Stomach (tissue), 9 donors: ENCODE results near the gene NUDT6. TPM values are rescaled to one million over a fixed set of nuclear protein-coding genes. Genes with fewer than 3 reads are reported as not detected.
A peak's percentile ranks its signal among the peaks of the same experiment; 100 is the strongest.
"Not testable (repeated sequence)": the region's sequence is repeated elsewhere in the genome, so short reads cannot be mapped to it uniquely, and the experiment has no call there.

Experiments
- DNase-seq, 2 donors: peaks; one replicate each; pipeline versions ENCODE4 v3.0.0 to v3.0.0-alpha.2; 2013 to 2019
- H3K27ac ChIP-seq, 5 donors: fragments of 200-600 bp in 4 of 5; sonication (generic) in 4 of 5; one replicate each; pipeline ENCODE4 v1.5.1; 2013 to 2019; ENCODE audit warnings: mild to moderate bottlenecking in 1 of 5, moderate library complexity in 1 of 5
- H3K27me3 ChIP-seq, 3 donors: fragments of 200-600 bp; sonication (generic); one replicate each; pipeline ENCODE4 v1.5.1; 2017 to 2019; ENCODE audit warnings: mixed run types in 1 of 3
- H3K36me3 ChIP-seq, 4 donors: fragments of 200-600 bp; sonication (generic); 1 replicate in 3 of 4; 2 replicates in 1 of 4; pipeline ENCODE4 v1.5.1; 2016 to 2019
- H3K4me1 ChIP-seq, 4 donors: fragments of 200-600 bp; sonication (generic); one replicate each; pipeline ENCODE4 v1.5.1; 2016 to 2019
- H3K4me3 ChIP-seq, 4 donors: fragments of 200-600 bp; sonication (generic) in 3 of 4; one replicate each; pipeline ENCODE4 v1.5.1; 2016 to 2019; ENCODE audit warnings: mild to moderate bottlenecking in 1 of 4
- H3K9me3 ChIP-seq, 4 donors: fragments of 200-600 bp; sonication (generic); one replicate each; pipeline ENCODE4 v1.5.1; 2016 to 2019
- CTCF ChIP-seq, 7 experiments: fragments of 450-650 bp in 4 of 7; fragments of 200-600 bp in 3 of 7; sonication (generic) in 3 of 7; IDR thresholded peaks; one replicate each; pipeline ENCODE4 v1.5.1; 2016 to 2019; ENCODE audit warnings: antibody characterized with exemption in 7 of 7, control low read depth in 2 of 7, mild to moderate bottlenecking in 1 of 7
- EP300 ChIP-seq: sonication (generic); formaldehyde crosslinking; IDR thresholded peaks from one replicate; pipeline ENCODE4 v1.6.1; 2017; ENCODE audit warnings: antibody characterized with exemption
- POLR2A ChIP-seq, 4 donors: fragments of 450-650 bp; IDR thresholded peaks; one replicate each; pipeline ENCODE4 v1.6.1; 2016; ENCODE audit warnings: antibody characterized with exemption in 4 of 4, control low read depth in 2 of 4, mild to moderate bottlenecking in 1 of 4, moderate library complexity in 1 of 4
- POLR2AphosphoS5 ChIP-seq, 3 donors: sonication (generic); formaldehyde crosslinking; IDR thresholded peaks; one replicate each; pipeline ENCODE4 v1.6.1; 2016; ENCODE audit warnings: antibody characterized with exemption in 3 of 3
- WGBS, 5 donors: extraction: QIAGEN DNeasy Blood & Tissue Kit in 3 of 5; methylation state at CpG; one replicate each; pipeline versions ENCODE4 v1.1.5 to v1.1.7; 2013 to 2018; 5-methylcytosine and 5-hydroxymethylcytosine counted together
- intact Hi-C: fragments of 100-400 bp; cut with DNase I; formaldehyde crosslinking; loops from one replicate; pipeline ENCODE4 v1.15.1; 2023; ENCODE audit warnings: low total_unique reads
- polyA plus RNA-seq, 3 donors: library from polyadenylated mRNA; stranded (reverse); fragments of 200-250 nt; gene quantifications; one replicate each; pipeline ENCODE4 v1.2.3, GENCODE V29; 2013
- total RNA-seq, 5 donors: library from RNA; depleted of rRNA; stranded (reverse); fragments of >200 nt; gene quantifications; one replicate each; pipeline versions ENCODE4 v1.1.0 to v1.2.3, GENCODE V29; 2014 to 2016
- donor health status: healthy with polysubstance abuse.
- donor health status: Bipolar disorder and iron deficiency.
- donor health status: healthy.

NUDT6 gene
- total and polyA plus RNA-seq, 8 donors = 0.58 to 10.5 (median 5.7) TPM; not detected in 1

- H3K4me1 ChIP-seq = peaks cover 0 to 16% (median 6%) of the 10 kb centered on the region in 4 donors
- TF ChIP-seq EP300 = no peak
- no peak for TF ChIP-seq POLR2A (IDR thresholded peaks at IDR 0.05)
- no peak for TF ChIP-seq POLR2AphosphoS5 (IDR thresholded peaks at IDR 0.05)
- TF ChIP-seq CTCF (IDR thresholded peaks at IDR 0.05) = no peak
- H3K4me3 ChIP-seq = no peak overlapping the region
- no peaks in the 10 kb centered on the region for H3K9me3 ChIP-seq
- WGBS, 5 donors = 50 to 64% (median 61%) methylated on average over 3 of the region's 3 CpGs
- DNase-seq = no peak
- H3K27ac ChIP-seq = no peak overlapping the region
- intact Hi-C loops = no loop called here
- H3K36me3 ChIP-seq = no peaks in the 10 kb centered on the region
- H3K27me3 ChIP-seq = no peaks in the 10 kb centered on the region
These were observed 76.6 kb downstream of the NUDT6 start for GRCh38 chr4:122845760-122846159.

DNA sequence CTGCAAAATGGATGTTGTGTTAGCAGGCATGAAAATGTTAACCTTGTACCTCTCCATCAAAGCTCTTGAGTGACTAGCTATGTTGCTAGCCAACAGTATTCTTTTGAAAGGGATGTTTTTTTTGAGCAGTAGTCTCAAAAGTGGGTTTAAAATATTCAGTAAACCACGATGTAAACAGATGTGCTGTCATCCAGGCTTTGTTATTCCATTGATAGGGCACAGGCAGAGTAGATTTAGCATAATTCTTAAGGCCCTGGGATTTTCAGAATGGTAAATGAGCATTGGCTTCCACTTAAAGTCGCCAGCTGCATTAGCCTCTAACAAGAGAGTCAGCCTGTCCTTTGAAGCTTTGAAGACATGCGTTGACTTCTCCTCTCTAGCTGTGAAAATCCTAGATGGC is 77.3 kb downstream of the NUDT6 start:
- TF ChIP-seq POLR2AphosphoS5 (IDR thresholded peaks at IDR 0.05) = no peak
- TF ChIP-seq CTCF (IDR thresholded peaks at IDR 0.05) = no peak
- TF ChIP-seq EP300 = no peak
- no peak for TF ChIP-seq POLR2A (IDR thresholded peaks at IDR 0.05)
- peaks cover 0 to 16% (median 6%) of the 10 kb centered on the region in 4 donors for H3K4me1 ChIP-seq
- 63 to 82% (median 72%) methylated on average over 3 of the region's 3 CpGs for WGBS, 5 donors

DNA sequence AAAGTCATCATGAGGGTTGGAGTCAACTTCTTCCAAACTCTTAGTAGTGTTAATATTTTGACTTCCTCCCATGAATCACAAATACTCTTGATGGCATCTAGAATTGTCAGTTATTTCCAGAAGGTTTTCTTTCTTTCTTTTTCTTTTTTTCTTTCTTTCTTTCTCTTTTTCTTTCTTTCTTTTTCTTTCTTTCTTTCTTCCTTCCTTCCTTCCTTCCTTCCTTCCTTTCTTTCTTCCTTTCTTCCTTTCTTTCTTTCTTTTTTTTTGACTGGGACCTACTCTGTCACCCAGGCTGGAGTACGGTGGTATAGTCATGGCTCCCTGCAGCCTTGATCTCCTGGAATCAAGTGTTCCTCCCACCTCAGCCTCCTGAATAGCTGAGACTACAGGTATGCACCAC is 78.0 kb downstream of the NUDT6 start:
- intact Hi-C loops, H3K36me3 ChIP-seq, H3K27ac ChIP-seq, H3K27me3 ChIP-seq, H3K4me3 ChIP-seq, DNase-seq, H3K9me3 ChIP-seq: not testable (repeated sequence)
- 96 to 100% (median 98%) methylated on average over 1 of the region's 1 CpG for WGBS, 5 donors
- H3K4me1 ChIP-seq = peaks cover 0 to 12% (median 6%) of the 10 kb centered on the region in 4 donors

More for the DNA sequence above, 77.3 kb downstream of the NUDT6 start:
- DNase-seq = no peak
- Histone ChIP-seq H3K9me3 (no peaks in the 10 kb centered on the region), H3K36me3 (peaks cover 0 to 4% (median 0%) of the 10 kb centered on the region in 4 donors), H3K27me3 (no peaks in the 10 kb centered on the region), H3K27ac (no peak overlapping the region), H3K4me3 (no peak overlapping the region)
- intact Hi-C loops = no loop called here

GRCh38 chr4:122842984-122843531 is 79.3 kb downstream of the NUDT6 start:
- no peak for TF ChIP-seq EP300
- no peak for TF ChIP-seq CTCF (IDR thresholded peaks at IDR 0.05)
- no peak for TF ChIP-seq POLR2A (IDR thresholded peaks at IDR 0.05)
- TF ChIP-seq POLR2AphosphoS5 (IDR thresholded peaks at IDR 0.05) = no peak
- Histone ChIP-seq H3K27me3 (no peaks in the 10 kb centered on the region), H3K4me3 (no peak overlapping the region), H3K4me1 (peaks cover 0 to 13% (median 6%) of the 10 kb centered on the region in 4 donors), H3K9me3 (no peaks in the 10 kb centered on the region), H3K27ac (peak overlapping the region in 1 of 5 donors; percentile 32), H3K36me3 (peaks cover 0 to 5% (median 2%) of the 10 kb centered on the region in 4 donors)
- WGBS, 5 donors = 64 to 77% (median 73%) methylated on average over 4 of the region's 4 CpGs
- intact Hi-C loops = no loop called here
- DNase-seq = no peak

Other genes starting within 250 kb of the NUDT6 start
- 1 to 10 TPM in 4 of 5 donors, under 1 TPM in 1; 0.87 to 4.5 (median 1.4) TPM for gene BBS12, start 189.9 kb downstream of the NUDT6 start, total RNA-seq
- gene BBS12, start 189.9 kb downstream of the NUDT6 start, polyA plus RNA-seq = 1 to 10 TPM; 1.1 to 1.7 (median 1.2) TPM
- 10 to 100 TPM in 3 of 5 donors, 1 to 10 TPM in 1, under 1 TPM in 1; 0.29 to 47.3 (median 29.2) TPM for gene FGF2, start 95.8 kb downstream of the NUDT6 start, total RNA-seq
- gene FGF2, start 95.8 kb downstream of the NUDT6 start, polyA plus RNA-seq = 1 to 10 TPM; 2.6 to 4.5 (median 3.5) TPM